HG02870 (cell line): ENCODE data around the gene TUBGCP3.
"Not testable (repeated sequence)": the region's sequence is repeated elsewhere in the genome, so short reads cannot be mapped to it uniquely, and the experiment has no call there.

Source experiments
- ATAC-seq: cut with Tn5 transposase; IDR thresholded peaks from one replicate; pipeline ENCODE4 v1.9.1; 2021; ENCODE audit warnings: mild to moderate bottlenecking, moderate library complexity; ENCODE audit not compliant: unreplicated experiment

Gene TUBGCP3

DNA sequence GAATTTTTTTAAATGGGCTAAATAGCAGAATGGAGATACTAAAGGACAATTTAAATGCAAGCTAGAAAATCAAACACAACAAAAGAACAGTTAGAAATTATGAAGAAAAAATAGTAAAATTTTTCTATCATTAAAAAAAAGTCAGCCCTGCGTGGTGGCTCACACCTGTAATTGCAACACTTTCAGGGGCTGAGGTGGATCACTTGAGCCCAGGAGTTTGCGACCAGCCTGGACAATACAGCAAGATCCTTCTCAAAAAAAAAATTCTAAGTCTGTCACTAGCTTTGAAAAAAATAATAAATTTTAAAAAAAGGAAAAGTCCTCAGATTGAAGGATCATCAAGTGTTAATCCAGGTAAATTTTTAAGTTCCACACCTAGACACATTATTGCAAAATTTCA, 7.7 kb downstream of the TUBGCP3 start:
- no peak for ATAC-seq

DNA sequence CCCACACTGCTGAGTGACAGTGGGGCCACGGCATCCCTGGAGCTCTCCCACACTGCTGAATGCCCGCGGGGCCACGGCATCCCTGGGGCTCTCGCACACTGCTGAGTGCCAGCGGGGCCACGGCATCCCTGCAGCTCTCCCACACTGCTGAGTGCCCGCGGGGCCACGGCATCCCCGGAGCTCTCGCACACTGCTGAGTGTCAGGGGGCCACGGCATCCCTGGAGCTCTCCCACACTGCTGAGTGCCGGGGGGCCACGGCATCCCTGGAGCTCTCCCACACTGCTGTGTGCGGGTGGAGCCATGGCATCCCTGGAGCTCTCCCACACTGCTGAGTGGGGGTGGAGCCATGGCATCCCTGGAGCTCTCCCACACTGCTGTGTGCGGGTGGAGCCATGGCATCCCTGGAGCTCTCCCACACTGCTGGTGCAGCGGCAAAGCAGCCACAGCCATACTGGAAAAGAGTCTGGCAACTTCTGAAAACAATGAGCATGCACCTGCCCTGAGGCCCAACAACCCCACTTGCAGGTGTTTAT, 8.6 kb downstream of the TUBGCP3 start:
- no peak for ATAC-seq

DNA sequence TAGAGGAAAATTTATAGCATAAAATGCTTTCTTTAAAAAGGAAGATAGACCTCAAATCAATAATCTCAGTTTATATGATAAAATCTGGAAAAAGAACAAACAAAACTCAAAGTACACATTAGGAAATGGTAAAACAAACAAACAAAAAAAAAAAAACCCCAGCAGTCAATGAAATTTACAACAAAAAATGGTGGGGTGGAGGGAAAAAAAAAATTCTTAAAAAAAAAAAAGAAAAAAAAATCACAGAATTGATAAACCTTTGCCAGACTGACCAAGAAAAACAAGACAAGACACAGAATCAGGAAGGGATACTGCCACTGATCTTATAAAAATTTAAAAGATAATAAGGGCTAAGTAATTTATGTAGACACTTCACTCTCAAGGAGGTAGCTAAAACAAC, 11.2 kb downstream of the TUBGCP3 start:
- ATAC-seq = no peak

DNA sequence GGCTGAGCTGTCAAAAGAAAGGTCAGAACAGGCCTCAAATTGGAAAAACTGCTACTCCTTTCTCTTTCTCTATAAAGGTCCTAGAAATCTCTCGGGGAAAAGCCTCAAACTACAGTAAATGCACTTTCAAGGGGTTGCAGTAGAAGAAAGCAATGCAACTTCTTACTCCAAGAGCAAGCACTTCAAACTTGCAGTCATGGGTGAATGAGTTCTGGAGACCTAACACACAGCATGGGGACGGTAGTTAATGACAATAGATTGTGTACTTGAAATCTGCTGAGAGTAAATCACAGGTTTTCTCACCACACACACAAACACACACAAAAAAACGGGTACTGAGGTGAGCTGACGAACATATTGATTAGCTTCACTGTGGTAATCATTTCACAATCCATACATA, 11.8 kb downstream of the TUBGCP3 start:
- ATAC-seq = no peak

DNA sequence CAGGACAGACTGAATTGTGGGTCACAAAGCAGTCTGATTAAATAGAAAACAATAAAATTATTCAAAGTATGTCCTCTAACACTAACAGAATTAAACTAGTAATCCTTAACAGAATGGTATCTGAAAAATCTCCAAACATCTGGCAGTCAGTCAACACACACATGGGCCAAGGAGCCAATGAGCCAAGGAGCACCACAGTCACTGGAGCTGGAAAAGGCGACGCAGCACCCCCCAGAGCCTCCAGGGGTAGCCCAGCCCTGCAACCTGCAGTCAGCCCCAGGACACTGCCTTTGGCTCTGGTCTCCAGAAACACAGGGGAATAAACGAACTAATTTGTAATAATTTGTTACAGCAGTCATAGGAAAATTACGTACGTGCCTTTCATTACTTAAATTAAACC, 12.3 kb downstream of the TUBGCP3 start:
- no peak for ATAC-seq

DNA sequence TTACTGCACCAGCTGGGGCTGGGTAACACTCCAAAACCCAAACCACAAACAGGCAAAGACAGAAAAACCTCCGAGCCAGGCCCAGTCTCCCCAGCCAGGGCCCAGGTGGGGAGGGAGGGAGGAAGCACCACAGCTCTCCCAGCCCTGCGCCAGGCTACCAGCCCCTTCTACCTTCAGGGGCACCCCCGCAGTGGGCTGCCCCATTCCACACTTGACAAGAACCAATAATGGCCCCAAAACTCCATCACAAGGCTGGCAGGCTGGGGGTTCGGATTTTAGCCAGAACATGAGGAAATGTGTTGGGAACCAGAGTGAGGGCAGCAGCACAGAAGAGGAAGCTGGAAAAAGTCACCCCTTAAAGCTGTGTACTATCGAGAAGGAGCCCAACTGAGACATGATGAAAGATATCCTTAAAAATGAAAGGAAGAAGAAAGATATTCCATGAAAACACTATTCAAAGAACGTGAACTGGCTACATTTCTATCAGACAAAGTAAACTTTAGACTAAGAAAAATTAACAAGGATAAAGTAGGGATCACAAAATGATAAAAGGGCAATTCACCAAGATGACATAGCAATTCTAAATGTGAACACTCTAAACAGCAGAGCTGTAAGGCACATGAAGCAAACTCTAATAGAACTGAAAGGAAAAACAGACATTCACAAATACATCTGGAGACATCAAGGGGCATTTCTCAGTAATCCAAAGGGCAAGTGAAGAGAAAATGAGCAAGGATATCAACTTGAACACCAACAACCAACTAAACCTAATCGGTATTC, 12.9 kb downstream of the TUBGCP3 start:
- ATAC-seq = no peak

DNA sequence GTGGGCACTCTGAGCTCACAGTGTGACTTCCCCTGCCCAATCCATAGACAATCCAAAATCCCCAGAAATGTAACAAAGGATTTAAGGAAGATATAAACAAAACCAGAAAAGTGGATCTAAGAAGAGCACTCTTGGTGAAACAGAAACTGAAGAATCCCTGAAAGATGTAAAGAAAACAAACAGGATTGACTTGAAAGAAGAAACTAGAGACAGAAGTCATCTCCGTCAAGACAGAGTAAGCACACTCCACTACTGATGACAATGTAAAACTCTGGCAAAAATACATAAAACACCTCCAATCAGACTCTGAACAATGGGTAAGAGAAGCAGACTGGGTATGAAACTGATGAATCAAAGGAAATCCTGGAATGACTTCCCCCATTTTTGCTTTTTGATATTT, 13.5 kb downstream of the TUBGCP3 start:
- ATAC-seq = no peak

DNA sequence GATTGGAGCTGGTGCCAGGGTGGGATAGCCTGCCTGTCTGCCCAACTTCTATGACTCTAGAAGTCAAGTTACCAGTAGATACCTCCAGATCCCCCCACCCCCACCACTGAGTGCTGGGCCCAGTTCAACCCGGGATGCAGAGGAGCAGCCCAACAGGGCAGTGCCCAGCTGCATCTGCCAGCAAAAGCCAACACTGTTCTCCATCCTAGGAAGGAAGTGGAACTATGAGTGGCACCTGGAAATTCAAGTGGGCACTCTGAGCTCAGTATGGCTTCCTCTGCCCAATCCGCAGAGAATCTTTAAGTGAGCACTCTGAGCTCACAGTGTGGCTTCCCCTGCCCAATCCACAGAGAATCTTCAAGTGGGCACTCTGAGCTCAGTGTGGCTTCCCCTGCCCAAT, 14.2 kb downstream of the TUBGCP3 start:
- no peak for ATAC-seq

DNA sequence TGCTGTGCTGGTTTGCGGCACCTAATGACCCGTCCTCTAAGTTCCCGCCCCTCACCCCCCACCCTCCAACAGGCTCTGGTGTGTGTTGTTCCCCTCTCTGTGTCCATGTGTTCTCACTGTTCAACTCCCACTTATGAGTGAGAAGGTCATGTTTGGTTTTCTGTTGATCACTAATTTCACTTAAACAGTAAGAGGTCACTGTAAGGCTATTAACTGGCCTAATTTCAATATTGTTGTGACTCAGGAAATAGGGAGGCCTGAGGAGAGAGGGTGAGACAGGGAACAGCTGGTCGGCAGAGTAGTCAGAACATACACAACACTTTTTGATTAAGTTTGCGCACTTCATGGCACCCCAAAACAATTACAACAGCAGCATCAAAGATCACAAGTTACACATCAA, 15.6 kb downstream of the TUBGCP3 start:
- ATAC-seq = no peak

DNA sequence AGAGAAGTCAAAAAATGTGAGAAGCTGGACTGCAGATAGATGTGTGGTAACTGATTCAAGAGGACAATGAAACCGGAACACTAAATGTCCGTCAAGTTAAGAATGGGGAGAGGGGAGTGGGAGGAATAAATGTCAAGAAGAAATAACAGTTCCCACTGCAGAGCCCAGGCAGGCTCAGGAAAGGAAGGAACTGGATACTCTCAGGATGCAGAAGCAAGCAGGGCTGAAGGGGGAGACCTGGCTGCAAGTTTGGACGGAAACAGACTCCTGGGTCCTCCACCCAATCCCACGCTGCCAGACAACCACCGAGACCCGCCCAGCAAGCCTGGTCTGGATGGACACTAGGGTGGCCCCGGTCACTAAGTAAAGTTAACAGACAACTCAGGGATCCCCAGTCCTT, 18.1 kb downstream of the TUBGCP3 start:
- ATAC-seq = no peak

DNA sequence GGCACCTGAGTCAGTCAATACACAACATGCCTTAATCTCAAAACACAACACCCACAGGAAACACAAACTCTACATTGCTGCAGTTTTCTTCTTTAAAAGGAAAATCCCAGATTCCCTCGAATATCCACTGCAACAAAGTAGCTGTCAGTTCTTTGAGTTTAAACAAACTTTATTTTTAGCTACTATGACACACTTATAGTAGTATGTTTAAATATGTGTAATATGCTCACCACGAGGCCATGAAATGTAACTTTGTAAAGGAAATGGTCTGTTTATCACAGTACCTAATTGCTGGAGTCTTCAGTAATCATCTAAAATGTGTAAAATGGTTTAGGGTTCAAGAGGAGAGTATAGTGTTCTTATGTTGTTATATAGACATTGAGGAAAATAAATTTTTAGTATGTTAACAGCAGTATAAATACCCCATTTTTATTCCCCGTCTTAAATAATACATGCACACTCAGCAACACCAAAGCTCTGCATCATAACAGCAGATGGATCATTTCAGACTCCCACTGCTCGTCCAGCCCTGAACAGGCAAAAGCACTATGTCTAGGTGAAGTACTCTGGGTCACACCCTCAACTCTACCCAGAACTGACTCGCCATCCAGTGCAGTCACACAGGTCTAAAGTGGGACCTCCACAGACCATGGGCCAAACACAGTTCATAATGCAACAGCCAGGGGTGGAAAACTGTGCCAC, 20.6 kb downstream of the TUBGCP3 start:
- no peak for ATAC-seq

DNA sequence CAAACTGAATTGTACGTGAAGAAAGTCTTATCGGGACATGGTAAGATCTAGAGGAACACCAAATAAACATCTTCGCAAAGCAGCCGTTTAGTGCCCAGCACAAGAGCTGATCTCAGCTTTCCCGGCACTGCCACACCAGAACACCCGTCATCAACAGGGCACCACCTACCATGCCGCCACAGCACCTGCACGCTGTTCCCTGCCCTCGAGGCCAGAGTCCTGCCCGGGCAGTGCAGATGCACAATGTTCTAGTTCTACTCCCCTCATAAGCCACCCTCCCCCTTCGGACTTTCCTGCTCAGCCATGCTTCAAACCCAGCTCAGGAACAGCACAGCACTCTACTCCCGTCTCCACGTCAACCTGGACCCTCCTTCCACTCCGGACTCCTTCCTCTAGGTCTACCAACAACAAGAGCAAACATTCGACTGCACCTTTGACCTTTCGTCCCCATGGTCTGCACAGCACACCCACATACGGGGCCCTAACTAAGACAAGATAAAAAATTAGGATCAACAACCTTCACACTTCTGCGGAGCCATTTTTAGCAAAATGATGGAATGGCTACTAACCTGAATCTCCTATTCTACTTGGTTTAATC, 25.1 kb downstream of the TUBGCP3 start:
- no peak for ATAC-seq

DNA sequence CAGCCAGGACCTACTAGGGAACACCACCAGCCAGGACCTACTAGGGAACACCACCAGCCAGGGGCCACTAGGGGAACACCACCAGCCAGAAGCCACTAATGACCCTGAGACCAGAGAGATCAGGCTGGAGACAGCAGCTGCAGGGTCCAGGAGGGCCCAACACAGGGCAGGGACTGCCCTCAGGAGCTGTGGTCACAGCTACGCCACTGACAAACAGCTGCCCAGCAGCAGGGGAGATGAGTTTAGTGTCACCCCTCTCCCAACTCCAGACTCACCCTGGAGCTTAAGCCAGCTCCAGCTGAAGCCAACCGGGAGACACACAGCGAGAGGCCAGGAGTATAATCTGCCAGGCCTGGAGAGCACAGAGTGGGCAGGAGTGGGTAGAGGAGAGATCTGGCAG, 25.7 kb downstream of the TUBGCP3 start:
- ATAC-seq = no peak

DNA sequence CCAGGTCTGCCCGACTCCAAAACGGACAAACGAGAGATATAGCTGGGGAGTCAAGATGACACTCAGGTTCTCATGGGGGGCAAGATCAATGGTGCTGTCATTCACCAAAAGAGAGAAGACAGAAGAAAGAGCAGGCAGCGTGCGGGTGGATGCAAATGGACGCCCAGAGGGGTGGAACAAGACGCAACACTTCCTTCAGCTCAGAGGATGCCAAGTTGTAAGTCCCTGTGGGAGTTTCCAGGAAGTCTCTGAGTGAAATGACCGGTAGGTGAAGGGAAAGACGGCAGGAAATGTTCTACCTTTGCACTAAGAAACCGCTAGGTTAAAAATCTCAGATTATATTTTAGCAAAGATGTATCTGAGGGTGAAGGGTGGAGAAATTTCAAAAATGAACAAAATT, 26.5 kb downstream of the TUBGCP3 start:
- ATAC-seq = no peak

DNA sequence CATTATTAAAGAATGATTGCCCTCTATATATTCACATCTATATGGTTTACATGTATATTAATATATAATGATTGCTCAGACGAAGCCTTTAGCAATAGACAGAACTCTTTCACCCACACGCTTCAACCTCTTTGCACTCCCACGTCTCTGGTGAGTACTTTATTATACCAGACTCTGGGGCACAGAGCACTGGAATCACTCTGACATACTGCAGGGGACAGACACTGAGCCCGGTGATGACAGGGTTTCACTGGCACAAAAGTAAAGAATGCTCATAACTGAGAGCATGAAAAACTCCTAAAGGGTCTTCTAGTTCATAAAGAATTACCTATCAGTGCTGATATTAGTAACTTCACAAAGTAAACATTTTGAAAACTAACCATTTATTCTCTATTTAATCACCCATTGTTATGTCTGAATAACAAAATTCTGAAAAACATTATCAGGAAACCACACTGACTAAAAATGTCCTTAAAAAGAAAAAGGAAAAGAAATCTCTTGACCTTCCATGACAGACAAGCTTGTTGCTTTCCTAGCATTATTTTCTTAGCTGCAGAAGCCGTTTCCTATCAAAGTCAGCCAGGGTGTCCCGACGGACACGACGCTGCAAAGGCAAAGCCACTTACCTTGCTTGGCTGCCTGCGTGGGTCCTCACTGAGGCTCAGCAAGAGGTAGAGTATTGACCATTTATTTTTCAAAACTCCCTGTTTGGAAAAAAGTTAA, 29.1 kb downstream of the TUBGCP3 start:
- ATAC-seq = no peak

DNA sequence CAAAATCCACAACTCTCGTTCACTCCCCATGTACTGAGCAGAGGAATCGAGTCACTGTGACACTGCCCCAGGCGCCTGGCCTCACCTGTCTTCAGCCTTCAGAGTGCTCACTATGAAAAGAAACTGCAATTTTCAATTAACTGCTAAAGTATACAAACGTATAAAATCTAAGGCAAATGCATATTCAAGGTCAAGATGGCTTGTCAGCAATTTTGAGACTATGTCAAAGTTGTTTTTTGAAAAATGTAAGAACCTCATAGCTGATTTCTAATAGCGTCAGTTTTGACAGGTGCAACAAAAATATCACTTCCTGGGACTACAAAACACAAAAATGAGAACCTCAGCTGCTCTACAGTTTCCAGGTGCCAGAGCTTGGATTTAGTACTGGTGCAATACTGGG, 31.4 kb downstream of the TUBGCP3 start:
- ATAC-seq = no peak

DNA sequence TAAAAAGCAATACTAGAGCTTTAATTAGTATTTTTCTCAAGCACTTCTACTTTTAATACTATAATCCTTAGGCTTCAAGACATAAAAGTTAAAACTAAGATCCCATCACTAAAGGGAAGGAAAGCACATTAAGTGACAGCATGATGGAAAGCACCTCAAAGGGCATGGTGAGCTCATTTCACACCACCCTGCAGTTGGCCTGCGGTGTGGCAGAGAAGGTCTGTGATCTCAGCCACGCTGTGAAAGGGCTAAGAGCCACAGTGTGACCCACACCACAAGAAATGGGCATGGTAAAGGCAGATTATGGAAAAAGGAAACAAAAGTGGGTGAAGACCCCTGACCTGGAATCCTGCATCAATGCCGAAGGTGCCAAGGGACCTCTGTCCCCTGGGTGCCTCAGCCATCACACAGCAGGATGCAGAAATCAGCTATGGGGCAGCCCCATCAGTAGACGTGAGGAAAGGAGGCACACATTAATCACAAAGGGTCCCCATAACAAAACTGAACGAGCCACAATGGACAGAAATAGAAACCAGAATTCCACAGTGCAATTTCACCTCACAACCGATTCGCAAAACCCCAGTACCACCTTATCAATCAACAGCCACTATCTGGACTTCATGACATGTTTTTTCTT, 33.6 kb downstream of the TUBGCP3 start:
- no peak for ATAC-seq

DNA sequence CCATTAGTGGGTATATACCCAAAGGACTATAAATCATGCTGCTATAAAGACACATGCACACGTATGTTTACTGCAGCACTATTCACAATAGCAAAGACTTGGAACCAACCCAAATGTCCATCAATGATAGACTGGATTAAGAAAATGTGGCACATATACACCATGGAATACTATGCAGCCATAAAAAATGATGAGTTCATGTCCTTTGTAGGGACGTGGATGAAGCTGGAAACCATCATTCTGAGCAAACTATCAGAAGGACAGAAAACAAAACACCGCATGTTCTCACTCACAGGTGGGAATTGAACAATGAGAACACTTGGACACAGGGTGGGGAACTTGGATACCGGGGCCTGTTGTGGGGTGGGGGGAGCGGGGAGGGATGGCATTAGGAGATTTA, 39.0 kb downstream of the TUBGCP3 start:
- ATAC-seq = not testable (repeated sequence)

DNA sequence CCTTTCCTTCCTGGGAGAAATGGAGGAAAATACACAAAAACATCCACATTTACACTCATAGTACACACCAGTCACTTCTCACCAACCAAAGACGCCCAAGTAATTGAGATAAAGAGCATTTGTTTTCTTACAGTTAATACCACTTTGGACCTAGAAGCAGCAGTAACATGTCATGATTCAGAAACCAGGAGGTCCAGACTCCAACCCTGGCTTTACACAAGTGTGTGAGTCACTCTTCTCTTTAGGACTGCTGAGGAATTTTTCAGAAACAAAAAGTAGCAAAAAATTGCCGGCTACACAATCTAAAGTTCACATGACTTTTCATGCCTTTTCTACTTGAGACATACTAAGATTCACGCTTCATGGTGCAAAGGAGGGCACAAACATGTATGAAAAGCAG, 42.1 kb downstream of the TUBGCP3 start:
- no peak for ATAC-seq

DNA sequence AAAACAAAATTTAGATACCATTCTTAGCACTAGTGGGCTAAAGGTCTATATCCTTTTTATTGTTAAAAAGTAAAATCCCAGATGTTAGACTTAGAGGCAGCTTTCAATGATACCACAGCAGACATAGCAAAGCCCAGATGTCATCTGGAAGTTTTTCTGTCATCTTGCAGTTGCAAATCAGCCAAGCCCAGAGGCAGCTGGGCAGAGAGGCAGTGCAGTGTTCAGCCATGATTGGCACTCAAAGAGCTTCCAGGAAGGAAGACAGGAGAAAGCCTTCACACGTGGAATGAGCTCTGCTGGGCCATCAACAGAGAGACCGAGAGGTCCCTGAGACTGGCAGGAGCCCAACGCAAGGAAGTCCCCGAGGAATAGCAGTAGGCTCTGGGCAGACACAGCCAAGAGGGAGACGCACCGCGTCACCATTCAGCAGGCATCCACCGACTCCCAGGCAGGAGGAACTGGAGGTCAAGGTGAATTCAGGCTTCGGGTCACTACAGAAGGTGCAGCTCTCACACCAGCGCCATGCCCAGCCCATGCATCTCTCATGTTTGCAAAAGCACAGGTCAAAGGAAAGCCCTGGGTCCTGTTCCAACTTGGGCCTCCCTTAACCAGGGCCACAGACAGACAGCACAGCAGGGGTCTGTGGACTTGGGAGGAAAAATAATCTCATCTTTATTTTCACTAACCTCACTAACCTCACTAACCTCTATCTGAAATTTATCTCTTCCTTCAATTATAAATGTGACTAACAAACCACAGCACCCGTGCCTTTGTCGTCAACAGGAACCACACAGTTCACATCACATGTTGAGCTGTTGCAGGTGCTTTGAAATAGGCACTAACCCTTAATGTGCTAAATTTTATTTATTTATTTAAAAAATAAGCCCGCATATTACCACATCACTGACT, 54.9 kb downstream of the TUBGCP3 start:
- no peak for ATAC-seq
